Endodermal cell (in vitro differentiated cells): ENCODE measurements around the gene EDEM2. TPM values are rescaled to one million over a fixed set of nuclear protein-coding genes. Genes with fewer than 3 reads are reported as not detected.
"Not testable (repeated sequence)": the region's sequence is repeated elsewhere in the genome, so short reads cannot be mapped to it uniquely, and the experiment has no call there.

ENCODE experiments used
- DNase-seq: peaks from one replicate; pipeline ENCODE4 v3.0.0-alpha.2; 2017
- H3K27ac ChIP-seq: 2 replicates; pipeline ENCODE4 v1.5.1; 2013; ENCODE audit warnings: mild to moderate bottlenecking, low read depth, low read length, moderate library complexity
- H3K27me3 ChIP-seq: 2 replicates; pipeline ENCODE4 v1.6.1; 2013; ENCODE audit warnings: mild to moderate bottlenecking, low read length, moderate library complexity; ENCODE audit not compliant: insufficient read depth, control insufficient read depth, poor library complexity, severe bottlenecking
- H3K36me3 ChIP-seq: 2 replicates; pipeline ENCODE4 v1.7.0; 2013; ENCODE audit warnings: mild to moderate bottlenecking, low read length, moderate library complexity; ENCODE audit not compliant: control insufficient read depth, insufficient read depth
- H3K4me1 ChIP-seq: one replicate; pipeline ENCODE4 v1.7.0; 2013; ENCODE audit warnings: low read length; ENCODE audit not compliant: control insufficient read depth, insufficient read depth
- H3K4me3 ChIP-seq: 2 replicates; pipeline ENCODE4 v1.5.1; 2013; ENCODE audit warnings: mild to moderate bottlenecking, low read length, moderate library complexity
- H3K9ac ChIP-seq: 2 replicates; pipeline ENCODE4 v1.6.1; 2013; ENCODE audit warnings: mild to moderate bottlenecking, low read length, moderate library complexity; ENCODE audit not compliant: poor library complexity, severe bottlenecking; ENCODE audit errors: extremely low read depth
- H3K9me3 ChIP-seq: 2 replicates; pipeline ENCODE4 v1.6.1; 2013; ENCODE audit warnings: mild to moderate bottlenecking, low read length, moderate library complexity; ENCODE audit not compliant: control insufficient read depth
- H3K27ac Mint-ChIP-seq: 2 replicates; pipeline ENCODE4 v1.8.0; 2020; ENCODE audit warnings: mixed read lengths
- H3K27me3 Mint-ChIP-seq: 2 replicates; pipeline ENCODE4 v1.8.0; 2021; ENCODE audit warnings: mild to moderate bottlenecking, mixed read lengths; ENCODE audit not compliant: insufficient read depth
- H3K36me3 Mint-ChIP-seq: 2 replicates; pipeline ENCODE4 v1.8.0; 2020; ENCODE audit warnings: low read depth, mixed read lengths
- H3K4me1 Mint-ChIP-seq: 2 replicates; pipeline ENCODE4 v1.8.0; 2020; ENCODE audit warnings: mixed read lengths
- H3K4me3 Mint-ChIP-seq: 2 replicates; pipeline ENCODE4 v1.8.0; 2020; ENCODE audit warnings: mild to moderate bottlenecking, moderate library complexity, mixed read lengths
- H3K9me3 Mint-ChIP-seq: 2 replicates; pipeline ENCODE4 v1.8.0; 2020; ENCODE audit warnings: mild to moderate bottlenecking, mixed read lengths
- CTCF ChIP-seq: fragments of 200-600 bp; sonication (generic); conservative IDR thresholded peaks from 2 replicates; pipeline ENCODE4 v1.5.0; 2021; ENCODE audit warnings: antibody characterized with exemption, mild to moderate bottlenecking
- WGBS, 2 experiments: methylation state at CpG; one replicate each; pipeline versions ENCODE4 v1.1.5 to v1.1.7; 2013; ENCODE audit warnings: missing lambda C conversion rate in 2 of 2, mixed read lengths in 1 of 2; ENCODE audit not compliant: insufficient coverage in 1 of 2, insufficient read length in 1 of 2; 5-methylcytosine and 5-hydroxymethylcytosine counted together
- total RNA-seq, 2 donors: library from RNA; stranded (reverse); fragmentation: NEBNext Ultra II Directional in 1 of 2; extraction: Animal tissue kit (Norgen Biotek cat#: 25700) in 1 of 2; gene quantifications; 2 replicates in 1 of 2; 3 replicates in 1 of 2; pipeline ENCODE4 v1.2.1, GENCODE V29; 2021

EDEM2 gene
- total RNA-seq, 2 donors from 2014 or later = 21.4 to 32.2 TPM

GRCh38 chr20:35192118-35192872 lies 45.2 kb upstream of the EDEM2 start:
- no peaks in the 10 kb centered on the region for H3K36me3 Mint-ChIP-seq
- no peak overlapping the region for H3K4me3 Mint-ChIP-seq
- Histone ChIP-seq H3K27ac (no peak overlapping the region), H3K4me3 (no peak overlapping the region), H3K9me3 (peaks cover 22% of the 10 kb centered on the region), H3K36me3 (no peaks in the 10 kb centered on the region), H3K9ac (no peak overlapping the region), H3K4me1 (no peaks in the 10 kb centered on the region), H3K27me3 (no peaks in the 10 kb centered on the region)
- H3K27me3 Mint-ChIP-seq = no peaks in the 10 kb centered on the region
- H3K4me1 Mint-ChIP-seq = peaks cover 7% of the 10 kb centered on the region
- no peak for DNase-seq
- no peak for TF ChIP-seq CTCF
- 74 to 83% methylated on average over 3 to 8 of the region's 9 CpGs for WGBS, 2 experiments
- H3K9me3 Mint-ChIP-seq = peaks cover 65% of the 10 kb centered on the region
- H3K27ac Mint-ChIP-seq = no peak overlapping the region

GRCh38 chr20:35191419-35192117 lies 44.4 kb upstream of the EDEM2 start:
- Histone ChIP-seq H3K27me3 (no peaks in the 10 kb centered on the region), H3K27ac (no peak overlapping the region), H3K9me3 (peaks cover 15% of the 10 kb centered on the region), H3K9ac (no peak overlapping the region), H3K36me3 (no peaks in the 10 kb centered on the region), H3K4me1 (no peaks in the 10 kb centered on the region), H3K4me3 (no peak overlapping the region)
- Mint-ChIP-seq H3K36me3 (no peaks in the 10 kb centered on the region), H3K4me3 (no peak overlapping the region), H3K27ac (no peak overlapping the region), H3K27me3 (no peaks in the 10 kb centered on the region), H3K9me3 (peaks cover 62% of the 10 kb centered on the region), H3K4me1 (peaks cover 7% of the 10 kb centered on the region)
- 88 to 94% methylated on average over 5 of the region's 5 CpGs for WGBS, 2 experiments
- no peak for TF ChIP-seq CTCF
- DNase-seq = no peak

GRCh38 chr20:35190556-35190955 lies 43.4 kb upstream of the EDEM2 start:
- TF ChIP-seq CTCF = no peak
- Mint-ChIP-seq H3K36me3 (no peaks in the 10 kb centered on the region), H3K27ac (no peak overlapping the region), H3K27me3 (no peaks in the 10 kb centered on the region), H3K9me3 (peaks cover 53% of the 10 kb centered on the region), H3K4me1 (peaks cover 7% of the 10 kb centered on the region), H3K4me3 (no peak overlapping the region)
- H3K36me3 ChIP-seq = no peaks in the 10 kb centered on the region
- H3K27ac ChIP-seq = no peak overlapping the region
- peaks cover 8% of the 10 kb centered on the region for H3K9me3 ChIP-seq
- H3K27me3 ChIP-seq = no peaks in the 10 kb centered on the region
- H3K4me3 ChIP-seq = no peak overlapping the region
- no peaks in the 10 kb centered on the region for H3K4me1 ChIP-seq
- H3K9ac ChIP-seq = no peak overlapping the region
- 94 to 99% methylated on average over 6 of the region's 6 CpGs for WGBS, 2 experiments
- no peak for DNase-seq

- H3K27me3 ChIP-seq, H3K4me3 Mint-ChIP-seq, H3K27me3 Mint-ChIP-seq, H3K4me1 Mint-ChIP-seq, H3K36me3 ChIP-seq, DNase-seq, H3K36me3 Mint-ChIP-seq, H3K27ac Mint-ChIP-seq, H3K4me3 ChIP-seq, H3K27ac ChIP-seq, H3K4me1 ChIP-seq, H3K9me3 ChIP-seq, H3K9ac ChIP-seq: not testable (repeated sequence)
- H3K9me3 Mint-ChIP-seq = peaks cover 52% of the 10 kb centered on the region
- WGBS, 2 experiments = 90 to 96% methylated on average over 7 to 8 of the region's 8 CpGs
These were observed 42.1 kb upstream of the EDEM2 start for GRCh38 chr20:35189223-35189622.
